AG04449 (cell line): ENCODE data around the gene SYNM.

Source experiments
- CTCF ChIA-PET: fragments of 350-600 bp; formaldehyde crosslinking; extraction: SDS; loops from one replicate; lab custom pipeline; 2021; ENCODE audit warnings: antibody characterized with exemption; lab: Yijun Ruan, JAX
- POLR2A ChIA-PET: fragments of 400-600, 350-600 bp; formaldehyde crosslinking; extraction: SDS; loops from one replicate; lab custom pipeline; 2020; ENCODE audit warnings: antibody characterized with exemption, inconsistent platforms; lab: Yijun Ruan, JAX
- DNase-seq: peaks from one replicate; pipeline ENCODE4 v3.0.0-alpha.2; 2010; ENCODE audit warnings: low read depth, low spot score
- H3K4me3 ChIP-seq: 2 replicates; pipeline ENCODE4 v1.5.1; 2011; ENCODE audit warnings: low read depth, mild to moderate bottlenecking, control low read depth, low read length
- CTCF ChIP-seq: IDR thresholded peaks from one replicate; pipeline ENCODE4 v1.5.1; 2011; ENCODE audit warnings: mild to moderate bottlenecking, moderate library complexity, low read length, control low read depth, inconsistent platforms; ENCODE audit not compliant: insufficient read depth; ENCODE audit errors: missing control alignments

SYNM gene

GRCh38 chr15:99127773-99128172 is 22.9 kb downstream of the SYNM start:
- no peak overlapping the region for H3K4me3 ChIP-seq
- ChIA-PET POLR2A (no interaction called here), CTCF (interaction anchor here (1.1 to 2.4 kb wide), 4 partner anchors 14 to 86 kb away, joined by 3 to 13 read pairs (median 3); no protein-coding TSS in a partner anchor)
- no peak for TF ChIP-seq CTCF
- no peak for DNase-seq

GRCh38 chr15:99128411-99128810 is 23.5 kb downstream of the SYNM start:
- no peak for TF ChIP-seq CTCF
- ChIA-PET POLR2A (no interaction called here), CTCF (interaction anchor here (0.9 to 2.4 kb wide), 4 partner anchors 25 to 85 kb away, joined by 3 to 13 read pairs (median 4); no protein-coding TSS in a partner anchor)
- DNase-seq, result no peak
- no peak overlapping the region for H3K4me3 ChIP-seq

GRCh38 chr15:99129644-99130043 is 24.8 kb downstream of the SYNM start:
- no peak overlapping the region for H3K4me3 ChIP-seq
- TF ChIP-seq CTCF, result no peak
- ChIA-PET POLR2A (no interaction called here), CTCF (interaction anchor here (2.4 kb wide), 1 partner anchor 29 kb away, joined by 13 read pairs; no protein-coding TSS in a partner anchor)
- no peak for DNase-seq

GRCh38 chr15:99130314-99130713 is 25.4 kb downstream of the SYNM start:
- ChIA-PET POLR2A (no interaction called here), CTCF (no interaction called here)
- H3K4me3 ChIP-seq, result no peak overlapping the region
- TF ChIP-seq CTCF, result no peak
- no peak for DNase-seq

GRCh38 chr15:99130765-99131440 is 26.0 kb downstream of the SYNM start:
- DNase-seq, result no peak
- POLR2A ChIA-PET, result no interaction called here
- H3K4me3 ChIP-seq, result no peak overlapping the region
- CTCF ChIA-PET, result no interaction called here
- TF ChIP-seq CTCF, result no peak

GRCh38 chr15:99131441-99132023 is 26.7 kb downstream of the SYNM start:
- DNase-seq, result no peak

More at GRCh38 chr15:99131441-99132023, 26.7 kb downstream of the SYNM start:
- ChIA-PET CTCF (no interaction called here), POLR2A (no interaction called here)
- TF ChIP-seq CTCF, result no peak
- H3K4me3 ChIP-seq, result no peak overlapping the region
